ENCODE data around the gene HRG. TPM values are rescaled to one million over a fixed set of nuclear protein-coding genes. Genes with fewer than 3 reads are reported as not detected.

Gene HRG
- total RNA-seq, 4 donors from 2014 or later: not detected

DNA sequence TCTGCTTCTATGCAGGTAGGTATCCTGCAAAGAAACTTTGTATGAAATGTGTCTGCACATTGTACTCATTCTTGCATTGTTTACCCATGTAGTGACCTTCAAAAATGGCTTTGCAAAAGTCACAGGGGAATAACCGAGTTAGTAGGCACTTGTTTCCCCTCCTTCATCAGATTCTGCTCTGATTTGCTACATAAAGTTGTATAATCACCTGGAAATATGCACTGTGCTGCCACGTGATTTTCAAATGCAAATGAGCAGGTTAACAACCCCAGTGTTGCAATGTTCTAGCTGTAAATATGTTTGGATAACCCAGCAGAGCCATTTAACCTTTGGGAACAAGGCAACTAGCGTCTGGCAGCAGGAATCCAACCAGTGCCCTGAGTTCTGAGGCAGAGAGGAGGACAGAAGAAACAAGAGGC, 51.2 kb downstream of the HRG start, which contains the start of gene KNG1:
TSS of gene KNG1 (plus strand) at position 321 of the 419 bp plus-strand sequence. CDS start 184 bp downstream, outside the sequence.
- TF ChIP-seq, protein P1, sequence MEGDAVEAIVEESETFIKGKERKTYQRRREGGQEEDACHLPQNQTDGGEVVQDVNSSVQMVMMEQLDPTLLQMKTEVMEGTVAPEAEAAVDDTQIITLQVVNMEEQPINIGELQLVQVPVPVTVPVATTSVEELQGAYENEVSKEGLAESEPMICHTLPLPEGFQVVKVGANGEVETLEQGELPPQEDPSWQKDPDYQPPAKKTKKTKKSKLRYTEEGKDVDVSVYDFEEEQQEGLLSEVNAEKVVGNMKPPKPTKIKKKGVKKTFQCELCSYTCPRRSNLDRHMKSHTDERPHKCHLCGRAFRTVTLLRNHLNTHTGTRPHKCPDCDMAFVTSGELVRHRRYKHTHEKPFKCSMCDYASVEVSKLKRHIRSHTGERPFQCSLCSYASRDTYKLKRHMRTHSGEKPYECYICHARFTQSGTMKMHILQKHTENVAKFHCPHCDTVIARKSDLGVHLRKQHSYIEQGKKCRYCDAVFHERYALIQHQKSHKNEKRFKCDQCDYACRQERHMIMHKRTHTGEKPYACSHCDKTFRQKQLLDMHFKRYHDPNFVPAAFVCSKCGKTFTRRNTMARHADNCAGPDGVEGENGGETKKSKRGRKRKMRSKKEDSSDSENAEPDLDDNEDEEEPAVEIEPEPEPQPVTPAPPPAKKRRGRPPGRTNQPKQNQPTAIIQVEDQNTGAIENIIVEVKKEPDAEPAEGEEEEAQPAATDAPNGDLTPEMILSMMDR (IDR thresholded peaks at IDR 0.05): no peak
- TF ChIP-seq POLR2AphosphoS5 (IDR thresholded peaks at IDR 0.05) (no peak), POLR2A (IDR thresholded peaks at IDR 0.05; ENCODE audit: low read depth) (no peak), EP300 (IDR thresholded peaks at IDR 0.05) (no peak)
- no peaks in the 10 kb centered on the region for H3K9me3 ChIP-seq
- no peaks in the 10 kb centered on the region for H3K27me3 ChIP-seq
- no peak within 1 kb of the TSS for H3K4me3 ChIP-seq
- intact Hi-C loops (cut with DNase I): no loop called here
- H3K27ac ChIP-seq (replicated peaks in 1 of 4): no peak within 1 kb of the TSS
- no peaks in the 10 kb centered on the region for H3K36me3 ChIP-seq
- H3K4me1 ChIP-seq: no peaks in the 10 kb centered on the region
- 87% methylated on average over 3 of the region's 3 CpGs for WGBS
- peak; percentile 78 for DNase-seq (ENCODE audit: extremely low spot score)

DNA sequence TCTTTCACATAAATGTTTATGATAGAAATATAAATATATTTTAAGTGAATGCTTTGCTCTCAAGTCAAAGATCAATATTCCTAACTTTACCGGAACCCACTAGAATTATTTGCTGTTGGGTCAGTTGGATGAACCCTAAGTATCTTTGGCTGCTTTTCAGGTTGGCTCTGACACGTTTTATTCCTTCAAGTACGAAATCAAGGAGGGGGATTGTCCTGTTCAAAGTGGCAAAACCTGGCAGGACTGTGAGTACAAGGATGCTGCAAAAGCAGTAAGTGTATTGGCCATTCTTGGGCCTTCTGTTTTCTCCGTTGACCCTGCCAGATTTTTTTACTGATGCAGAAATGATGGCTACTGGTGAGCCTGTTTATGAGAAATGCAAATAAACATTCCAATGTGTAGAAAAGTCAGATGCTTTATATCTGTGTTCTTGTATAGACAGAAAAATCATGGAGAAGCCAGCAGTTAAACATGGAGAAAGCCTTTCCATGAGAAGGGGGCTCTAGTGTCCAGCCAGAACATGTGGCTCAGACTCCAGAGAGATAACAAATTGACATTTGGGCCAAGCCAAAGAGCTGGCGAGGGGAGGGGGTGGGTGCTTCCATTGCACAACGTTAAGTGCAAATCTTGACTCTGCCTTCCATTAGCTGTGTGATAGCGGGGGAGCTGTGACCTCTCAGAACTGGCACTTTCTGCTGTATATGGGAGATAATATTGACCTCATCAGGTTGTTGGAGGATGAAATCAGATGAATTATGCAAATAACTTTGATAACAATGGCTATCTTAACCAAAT, 54.3 kb downstream of the HRG start:
- WGBS: 42% methylated on average over 7 of the region's 7 CpGs
- TF ChIP-seq, protein P1 (IDR thresholded peaks at IDR 0.05): no peak
- TF ChIP-seq POLR2A (IDR thresholded peaks at IDR 0.05; ENCODE audit: low read depth) (no peak), POLR2AphosphoS5 (IDR thresholded peaks at IDR 0.05) (no peak), EP300 (IDR thresholded peaks at IDR 0.05) (no peak)
- H3K4me1 ChIP-seq: no peaks in the 10 kb centered on the region
- no peaks in the 10 kb centered on the region for H3K9me3 ChIP-seq
- no peaks in the 10 kb centered on the region for H3K36me3 ChIP-seq
- intact Hi-C loops (cut with DNase I): no loop called here
- no peak overlapping the region for H3K27ac ChIP-seq (replicated peaks in 1 of 4)
- peak; percentile 47 for DNase-seq (ENCODE audit: extremely low spot score)
- H3K4me3 ChIP-seq: no peak overlapping the region
- H3K27me3 ChIP-seq: no peaks in the 10 kb centered on the region

DNA sequence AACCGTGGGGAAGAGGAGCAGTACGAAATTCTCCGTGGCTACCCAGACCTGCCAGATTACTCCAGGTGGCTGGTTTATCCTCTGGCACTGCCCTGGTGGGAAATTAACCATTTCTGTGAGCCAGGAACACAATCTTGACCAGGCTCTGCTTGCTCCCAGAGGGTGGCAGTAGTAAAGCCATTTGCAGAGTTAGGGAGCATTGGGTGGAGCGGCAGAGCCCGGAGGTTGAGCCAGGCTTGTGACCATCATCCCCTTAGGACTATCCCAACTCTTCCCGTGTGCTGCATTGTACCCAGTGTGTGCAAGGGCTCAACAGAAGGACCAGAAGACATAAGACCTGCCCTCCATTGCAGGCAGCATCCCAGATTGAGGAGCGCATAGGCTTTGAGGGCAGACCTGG, 56.6 kb downstream of the HRG start:
- TF ChIP-seq EP300 (IDR thresholded peaks at IDR 0.05) (no peak), POLR2AphosphoS5 (IDR thresholded peaks at IDR 0.05) (no peak), POLR2A (IDR thresholded peaks at IDR 0.05; ENCODE audit: low read depth) (no peak)
- TF ChIP-seq, protein P1 (IDR thresholded peaks at IDR 0.05): no peak
- Histone ChIP-seq H3K27ac (replicated peaks in 1 of 4) (no peak overlapping the region), H3K4me1 (no peaks in the 10 kb centered on the region), H3K4me3 (no peak overlapping the region), H3K9me3 (no peaks in the 10 kb centered on the region), H3K36me3 (no peaks in the 10 kb centered on the region), H3K27me3 (no peaks in the 10 kb centered on the region)
- intact Hi-C loops (cut with DNase I): no loop called here
- WGBS: 50% methylated on average over 6 of the region's 7 CpGs
- DNase-seq (ENCODE audit: extremely low spot score): peak; percentile 55

DNA sequence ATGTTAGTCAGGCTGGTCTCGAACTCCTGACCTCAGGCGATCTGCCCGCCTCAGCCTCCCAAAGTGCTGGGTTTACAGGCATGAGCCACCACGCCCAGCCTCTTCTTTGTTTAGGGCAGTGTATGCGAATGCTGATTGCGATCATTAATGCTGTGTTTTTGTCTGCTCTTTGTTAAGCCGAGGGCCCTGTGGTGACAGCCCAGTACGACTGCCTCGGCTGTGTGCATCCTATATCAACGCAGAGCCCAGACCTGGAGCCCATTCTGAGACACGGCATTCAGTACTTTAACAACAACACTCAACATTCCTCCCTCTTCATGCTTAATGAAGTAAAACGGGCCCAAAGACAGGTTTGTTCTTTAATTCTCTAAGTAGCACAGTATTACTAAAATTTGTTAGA, 59.1 kb downstream of the HRG start:
- TF ChIP-seq POLR2A (IDR thresholded peaks at IDR 0.05; ENCODE audit: low read depth) (no peak), POLR2AphosphoS5 (IDR thresholded peaks at IDR 0.05) (no peak), EP300 (IDR thresholded peaks at IDR 0.05) (no peak)
- TF ChIP-seq, protein P1 (IDR thresholded peaks at IDR 0.05): no peak
- Histone ChIP-seq H3K4me3 (no peak overlapping the region), H3K4me1 (no peaks in the 10 kb centered on the region), H3K27ac (replicated peaks in 1 of 4) (no peak overlapping the region), H3K9me3 (no peaks in the 10 kb centered on the region), H3K36me3 (no peaks in the 10 kb centered on the region), H3K27me3 (no peaks in the 10 kb centered on the region)
- intact Hi-C loops (cut with DNase I): no loop called here
- no peak for DNase-seq (ENCODE audit: extremely low spot score)
- 86% methylated on average over 12 of the region's 12 CpGs for WGBS

Small RNA genes within 50 kb of the gene (small RNA-seq; reads per million reads assigned to genes)
- 0 reads per million in 3 donors for gene RF00017

Other genes starting within 250 kb of the HRG start
- 1 to 10 TPM in 3 of 4 donors, under 1 TPM in 1; 0.32 to 2.1 (median 1.6) TPM for gene CRYGS, start 121.6 kb upstream of the HRG start, total RNA-seq
- 10 to 100 TPM in 3 of 4 donors, 1 to 10 TPM in 1; 9.9 to 13.2 (median 11.5) TPM for gene TBCCD1, start 98.7 kb upstream of the HRG start, total RNA-seq
- gene DNAJB11, start 95.3 kb upstream of the HRG start, total RNA-seq: 10 to 100 TPM; 22.9 to 42.1 (median 25.0) TPM
- gene AHSG, start 53.0 kb upstream of the HRG start, total RNA-seq: not detected
- not detected for gene FETUB, start 25.6 kb upstream of the HRG start, total RNA-seq
- not detected for gene KNG1, start 51.3 kb downstream of the HRG start, total RNA-seq
- gene EIF4A2, start 117.6 kb downstream of the HRG start, total RNA-seq: 100 to 1,000 TPM; 312 to 516 (median 413) TPM
- 10 to 100 TPM; 12.1 to 12.9 (median 12.5) TPM for gene RFC4, start 140.5 kb downstream of the HRG start, total RNA-seq
- gene ADIPOQ, start 176.7 kb downstream of the HRG start, total RNA-seq: under 1 TPM; 0.17 to 0.84 (median 0.49) TPM

Data from esophagus muscularis mucosa (tissue), 4 donors.